ENCODE measurements around the gene P2RY14.

DNA sequence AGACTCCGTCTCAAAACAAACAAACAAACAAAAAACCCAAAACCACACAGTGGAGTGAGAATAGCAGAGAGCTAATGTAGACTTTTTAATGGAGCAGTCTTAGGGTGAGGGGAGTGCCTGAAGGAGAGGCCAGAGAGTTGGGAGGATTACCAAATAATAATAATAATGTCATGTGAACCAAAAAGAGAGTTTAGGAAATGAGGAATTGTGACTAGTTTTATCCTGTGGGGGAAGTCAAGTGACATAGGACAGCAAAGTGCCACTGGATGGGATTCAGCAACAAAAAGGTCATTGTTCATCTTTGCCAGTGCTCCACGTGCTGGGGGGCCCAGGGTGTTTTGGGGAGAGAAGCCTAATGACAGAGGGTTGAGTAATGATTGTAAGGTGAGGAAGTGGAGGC lies 25.4 kb upstream of the P2RY14 start:
- TF ChIP-seq SIN3A (IDR thresholded peaks at IDR 0.05; ENCODE audit: borderline replicate concordance, insufficient read depth, low read length) (no peak), TAF1 (IDR thresholded peaks at IDR 0.05; ENCODE audit: borderline replicate concordance, insufficient read depth, low read length) (no peak)
